Epithelial cell of esophagus (primary cell): ENCODE results near the gene SKIL.
A peak's percentile ranks its signal among the peaks of the same experiment; 100 is the strongest.

ENCODE experiments used
- DNase-seq: peaks from one replicate; pipeline ENCODE4 v3.0.0; 2010; ENCODE audit warnings: low read depth
- H3K4me3 ChIP-seq: 2 replicates; pipeline ENCODE4 v1.5.1; 2011; ENCODE audit warnings: mild to moderate bottlenecking, low read length, control low read depth
- CTCF ChIP-seq: IDR thresholded peaks from 2 replicates; pipeline ENCODE4 v1.5.1; 2011; ENCODE audit warnings: low read depth, mild to moderate bottlenecking, low read length, control low read depth, inconsistent platforms; ENCODE audit not compliant: insufficient read depth; ENCODE audit errors: missing control alignments

Gene SKIL

GRCh38 chr3:170368921-170369320, 11.4 kb downstream of the SKIL start:
- no peak overlapping the region for H3K4me3 ChIP-seq
- no peak for TF ChIP-seq CTCF
- DNase-seq, result no peak

DNA sequence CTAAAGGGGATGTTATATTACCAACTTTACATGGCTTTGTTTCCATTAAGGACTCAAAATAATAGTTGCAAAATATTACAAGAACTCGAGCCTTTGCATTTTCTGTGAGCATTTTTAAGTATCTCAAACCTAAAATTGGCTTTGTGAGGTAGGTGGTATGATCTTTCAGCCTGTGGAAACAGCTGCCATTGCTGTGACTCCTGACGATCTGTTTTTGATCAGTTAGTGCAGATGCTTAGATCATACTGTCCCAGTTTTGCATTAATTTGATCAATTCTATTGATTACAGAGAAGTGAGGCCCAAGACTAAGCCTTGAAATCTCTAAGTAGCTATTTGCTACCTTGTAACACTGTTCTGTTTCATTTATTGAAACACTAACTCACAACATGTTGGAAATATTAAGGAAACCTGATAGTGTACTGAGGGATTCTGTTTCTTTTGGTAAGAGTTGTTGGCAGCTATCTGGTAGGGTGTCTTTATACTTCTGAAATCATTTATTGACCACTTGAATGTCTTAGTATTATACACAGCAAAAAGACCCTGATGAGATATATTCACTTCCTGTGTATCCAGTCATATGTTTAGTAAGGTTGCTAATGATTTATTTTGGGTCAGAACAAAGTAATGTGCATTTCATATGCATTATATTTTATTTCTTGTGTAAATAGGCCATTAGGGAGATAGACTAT, 14.8 kb downstream of the SKIL start:
- no peak for DNase-seq
- no peak overlapping the region for H3K4me3 ChIP-seq
- no peak for TF ChIP-seq CTCF

- TF ChIP-seq CTCF, result no peak
- DNase-seq, result no peak
- no peak overlapping the region for H3K4me3 ChIP-seq
Measured at GRCh38 chr3:170383567-170383966, 26.1 kb downstream of the SKIL start.

DNA sequence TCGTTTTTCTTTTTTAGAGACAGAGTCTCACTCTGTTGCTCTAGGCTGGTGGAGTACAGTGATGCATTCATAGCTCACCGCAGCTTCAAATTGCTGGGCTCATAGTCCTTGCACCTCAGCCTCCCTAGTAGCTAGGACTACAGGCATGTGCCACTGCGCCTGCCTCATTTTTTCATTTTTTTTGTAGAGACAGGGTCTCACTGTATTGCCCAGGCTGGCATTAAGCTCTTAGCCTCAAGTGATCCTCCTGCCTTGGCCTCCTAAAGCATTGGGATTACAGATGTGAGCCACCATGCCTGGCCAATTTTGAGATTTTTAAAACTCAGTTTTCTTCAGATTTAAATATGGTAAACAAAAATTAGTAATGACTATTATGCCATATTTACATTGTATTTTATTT, 29.0 kb downstream of the SKIL start:
- no peak for TF ChIP-seq CTCF
- no peak overlapping the region for H3K4me3 ChIP-seq
- no peak for DNase-seq

DNA sequence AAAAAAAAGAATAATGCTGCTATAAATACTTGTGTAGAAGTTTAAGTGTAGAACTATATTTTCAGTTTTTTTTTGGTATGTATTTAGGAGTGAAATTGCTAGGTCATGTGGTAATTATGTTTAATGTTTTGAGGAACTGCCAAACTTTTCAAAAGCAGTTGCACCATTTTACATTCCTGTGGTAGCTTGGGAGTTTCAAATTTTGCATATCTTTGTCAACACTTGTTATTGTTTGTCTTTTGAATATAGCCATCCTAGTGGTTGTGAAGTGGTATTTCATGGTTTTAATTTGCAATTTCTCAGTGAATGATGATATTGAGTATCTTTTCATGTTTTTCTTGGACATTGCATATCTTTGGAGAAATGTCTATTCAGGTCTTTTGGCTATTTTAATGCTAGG, 30.4 kb downstream of the SKIL start:
- peak; percentile 36 for DNase-seq
- no peak overlapping the region for H3K4me3 ChIP-seq
- TF ChIP-seq CTCF, result no peak

DNA sequence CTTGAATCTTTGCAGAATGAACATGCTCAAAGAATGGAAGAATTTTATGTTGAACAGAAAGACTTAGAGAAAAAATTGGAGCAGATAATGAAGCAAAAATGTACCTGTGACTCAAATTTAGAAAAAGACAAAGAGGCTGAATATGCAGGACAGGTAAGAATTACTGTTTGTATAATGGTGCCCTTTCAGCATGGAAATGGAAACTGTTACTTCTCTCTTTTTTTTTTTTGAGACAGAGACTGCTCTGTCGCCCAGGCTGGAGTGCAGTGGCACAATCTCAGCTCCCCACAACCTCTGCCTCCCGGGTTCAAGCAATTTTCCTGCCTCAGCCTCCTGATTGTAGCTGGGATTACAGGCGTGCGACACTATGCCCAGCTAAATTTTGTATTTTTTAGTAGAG, 33.6 kb downstream of the SKIL start:
- no peak overlapping the region for H3K4me3 ChIP-seq
- no peak for TF ChIP-seq CTCF
- DNase-seq, result no peak

DNA sequence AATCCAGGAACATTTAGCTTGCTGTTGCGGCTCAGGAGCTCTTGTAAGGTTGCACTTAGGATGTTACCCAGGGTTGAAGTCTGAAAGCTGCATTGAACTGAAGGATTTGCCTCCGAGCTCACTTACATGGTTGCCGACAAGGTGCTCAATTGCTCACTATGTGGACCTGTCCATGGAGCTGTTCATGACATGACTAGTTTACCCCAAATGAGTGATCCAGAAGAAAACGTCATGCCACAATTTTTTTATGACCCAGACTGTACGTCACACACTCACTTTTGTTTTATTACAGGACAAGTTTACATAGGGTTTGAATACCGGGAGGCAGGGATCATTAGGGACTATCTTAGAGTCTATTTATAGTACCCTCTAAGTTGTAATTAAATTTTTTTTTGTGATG, 40.2 kb downstream of the SKIL start:
- no peak overlapping the region for H3K4me3 ChIP-seq
- no peak for TF ChIP-seq CTCF
- no peak for DNase-seq
